GM12891 (cell line): ENCODE data around the gene TCF7L2.

Source experiments
- DNase-seq: peaks from one replicate; pipeline ENCODE4 v3.0.0; 2011; ENCODE audit warnings: low spot score; ENCODE audit not compliant: insufficient read length
- FAIRE-seq: peaks from 2 replicates; lab custom pipeline; 2011; peaks lifted over from hg19 to GRCh38; lab: Jason Lieb, UNC
- PAX5 ChIP-seq: IDR thresholded peaks from 2 replicates; pipeline ENCODE4 v1.6.1; 2011; ENCODE audit warnings: low read length, moderate library complexity, mild to moderate bottlenecking; ENCODE audit not compliant: insufficient read depth, severe bottlenecking
- POLR2A ChIP-seq: IDR thresholded peaks from 2 replicates; pipeline ENCODE4 v1.6.1; 2011; ENCODE audit warnings: low read depth, low read length, control low read depth
- POLR2AphosphoS5 ChIP-seq: IDR thresholded peaks from 2 replicates; pipeline ENCODE4 v1.6.1; 2011; ENCODE audit warnings: low read depth, low read length, control low read depth
- POU2F2 ChIP-seq: IDR thresholded peaks from 2 replicates; pipeline ENCODE4 v1.6.1; 2011; ENCODE audit warnings: low read depth, mild to moderate bottlenecking, control low read depth, low read length, moderate library complexity
- SPI1 ChIP-seq: IDR thresholded peaks from 2 replicates; pipeline ENCODE4 v1.6.1; 2011; ENCODE audit warnings: low read depth, low read length, control low read depth
- TAF1 ChIP-seq: IDR thresholded peaks from 2 replicates; pipeline ENCODE4 v1.6.1; 2011; ENCODE audit warnings: low read depth, low read length, control low read depth

The TCF7L2 gene

GRCh38 chr10:113214331-113214730, 264.3 kb downstream of the TCF7L2 start:
- TF ChIP-seq PAX5 = no peak
- no peak for TF ChIP-seq POU2F2
- TF ChIP-seq POLR2A = no peak
- no peak for TF ChIP-seq SPI1
- TF ChIP-seq POLR2AphosphoS5 = no peak
- no peak for TF ChIP-seq TAF1
- DNase-seq (no peak), FAIRE-seq (no peak)

GRCh38 chr10:113216102-113216501, 266.1 kb downstream of the TCF7L2 start:
- DNase-seq (no peak), FAIRE-seq (no peak)
- no peak for TF ChIP-seq POLR2AphosphoS5
- TF ChIP-seq TAF1 = no peak
- no peak for TF ChIP-seq POLR2A
- no peak for TF ChIP-seq PAX5
- no peak for TF ChIP-seq SPI1
- TF ChIP-seq POU2F2 = no peak
